Choroid plexus epithelial cell (primary cell): Measurements from ENCODE around the gene ALOX12.
A peak's percentile ranks its signal among the peaks of the same experiment; 100 is the strongest.

Experiments used
- DNase-seq: peaks from one replicate; pipeline ENCODE4 v3.0.0-alpha.2; 2010; ENCODE audit warnings: low read depth
- H3K4me3 ChIP-seq: 2 replicates; pipeline ENCODE4 v1.5.1; 2011; ENCODE audit warnings: low read depth, mild to moderate bottlenecking, control low read depth, low read length, moderate library complexity
- TF ChIP-seq, protein P1 (sequence below): conservative IDR thresholded peaks from 2 replicates; pipeline ENCODE4 v1.5.1; 2011; ENCODE audit warnings: low read depth, mild to moderate bottlenecking, control low read depth, inconsistent platforms, low read length, moderate library complexity

ALOX12 gene

DNA sequence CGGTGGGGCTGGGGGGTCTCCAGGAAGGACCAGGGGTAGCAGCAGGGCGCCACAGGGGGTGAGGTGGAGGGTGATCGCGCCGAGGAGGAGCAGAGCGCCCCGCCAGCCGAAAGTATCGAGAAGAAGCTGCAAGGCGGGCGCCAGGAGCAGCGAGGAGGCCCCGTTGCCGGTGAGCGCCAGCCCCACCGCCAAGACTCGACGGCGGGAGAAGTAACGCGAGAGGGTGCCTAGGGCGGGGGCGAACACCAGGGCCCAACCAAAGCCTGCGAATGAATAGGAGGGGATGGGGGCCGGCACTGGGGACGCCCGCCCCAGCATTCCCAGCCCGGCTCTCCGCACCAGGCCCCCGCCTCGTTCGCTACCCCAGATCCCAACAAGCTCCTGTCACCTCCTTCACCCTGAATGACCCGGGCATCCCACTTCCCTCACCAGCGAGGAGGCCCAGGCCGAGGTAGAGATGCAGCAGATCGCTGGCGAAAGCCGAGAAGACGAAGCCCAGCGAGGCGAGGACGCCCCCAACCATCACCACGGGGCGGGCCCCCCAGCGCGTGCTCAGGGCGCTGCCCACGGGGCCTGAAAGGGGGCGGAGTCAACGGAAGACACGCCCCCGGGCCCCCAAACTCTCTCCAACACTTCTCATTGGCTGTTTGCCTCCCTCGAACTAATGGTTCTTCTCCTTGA lies 46.8 kb downstream of the ALOX12 start:
- peak overlapping the region; percentile 53 for H3K4me3 ChIP-seq
- peak; percentile 40 for DNase-seq
- TF ChIP-seq, protein P1, sequence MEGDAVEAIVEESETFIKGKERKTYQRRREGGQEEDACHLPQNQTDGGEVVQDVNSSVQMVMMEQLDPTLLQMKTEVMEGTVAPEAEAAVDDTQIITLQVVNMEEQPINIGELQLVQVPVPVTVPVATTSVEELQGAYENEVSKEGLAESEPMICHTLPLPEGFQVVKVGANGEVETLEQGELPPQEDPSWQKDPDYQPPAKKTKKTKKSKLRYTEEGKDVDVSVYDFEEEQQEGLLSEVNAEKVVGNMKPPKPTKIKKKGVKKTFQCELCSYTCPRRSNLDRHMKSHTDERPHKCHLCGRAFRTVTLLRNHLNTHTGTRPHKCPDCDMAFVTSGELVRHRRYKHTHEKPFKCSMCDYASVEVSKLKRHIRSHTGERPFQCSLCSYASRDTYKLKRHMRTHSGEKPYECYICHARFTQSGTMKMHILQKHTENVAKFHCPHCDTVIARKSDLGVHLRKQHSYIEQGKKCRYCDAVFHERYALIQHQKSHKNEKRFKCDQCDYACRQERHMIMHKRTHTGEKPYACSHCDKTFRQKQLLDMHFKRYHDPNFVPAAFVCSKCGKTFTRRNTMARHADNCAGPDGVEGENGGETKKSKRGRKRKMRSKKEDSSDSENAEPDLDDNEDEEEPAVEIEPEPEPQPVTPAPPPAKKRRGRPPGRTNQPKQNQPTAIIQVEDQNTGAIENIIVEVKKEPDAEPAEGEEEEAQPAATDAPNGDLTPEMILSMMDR, result no peak

DNA sequence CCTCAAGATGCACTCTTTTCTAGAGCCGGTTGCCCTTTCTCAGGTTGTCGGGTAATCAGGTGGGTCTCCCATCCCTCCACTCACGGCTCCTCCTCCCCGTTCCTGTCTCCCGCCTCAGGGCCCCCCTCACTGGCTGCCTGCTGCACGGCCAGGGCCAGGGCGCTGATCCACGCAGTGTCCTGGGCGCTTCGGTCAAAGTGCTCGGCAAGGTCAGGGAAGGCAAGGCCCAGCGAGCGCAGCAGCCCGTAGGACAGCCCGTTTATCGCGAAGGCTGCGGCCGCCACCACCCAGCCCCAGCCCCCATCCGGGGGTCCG lies 47.3 kb downstream of the ALOX12 start:
- no peak for DNase-seq

DNA sequence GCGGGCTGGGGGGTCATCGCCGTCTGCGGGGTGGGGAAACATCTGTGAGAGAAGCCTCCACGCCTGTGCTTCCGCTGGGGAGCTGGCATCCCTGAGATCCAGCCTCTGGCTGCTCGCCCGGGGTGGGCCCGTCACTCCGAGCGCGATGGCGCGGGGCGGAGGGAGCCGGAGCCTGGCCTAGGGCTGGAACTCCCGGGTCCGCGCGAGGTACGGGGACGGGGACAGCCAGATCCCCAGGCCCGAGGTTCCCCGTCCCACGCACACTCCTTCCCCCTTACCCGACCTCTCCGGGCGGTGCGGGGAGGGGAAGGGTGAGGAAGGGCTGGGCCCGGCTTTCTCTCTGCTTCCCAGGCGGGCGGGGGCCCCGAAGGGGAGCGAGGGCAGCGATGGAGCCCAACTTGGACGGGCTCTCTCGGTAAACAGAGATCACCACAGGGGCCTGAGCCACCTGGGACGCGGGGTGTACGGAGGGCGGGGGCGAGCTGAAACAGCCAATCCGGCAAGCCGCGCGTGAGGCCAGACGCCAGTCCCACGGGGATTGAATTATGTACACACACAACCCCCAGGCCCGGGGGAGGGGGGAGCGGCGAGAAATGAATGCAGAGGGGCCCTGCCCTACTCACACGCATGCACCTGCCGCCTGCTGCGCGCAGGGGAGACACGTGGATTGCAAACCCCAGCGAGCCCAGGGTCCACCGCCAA lies 47.8 kb downstream of the ALOX12 start, which contains the start of gene SLC16A11:
SLC16A11 (minus strand) TSS at position 596 of the 702 bp plus-strand sequence; CDS start at position 17, 579 bp downstream.
- DNase-seq, result peak; percentile 84
- TF ChIP-seq, protein P1, result no peak
- peak within 1 kb of the TSS; percentile 53 for H3K4me3 ChIP-seq

More for the DNA sequence above, 47.3 kb downstream of the ALOX12 start:
- peak overlapping the region; percentile 53 for H3K4me3 ChIP-seq
- TF ChIP-seq, protein P1, result no peak

DNA sequence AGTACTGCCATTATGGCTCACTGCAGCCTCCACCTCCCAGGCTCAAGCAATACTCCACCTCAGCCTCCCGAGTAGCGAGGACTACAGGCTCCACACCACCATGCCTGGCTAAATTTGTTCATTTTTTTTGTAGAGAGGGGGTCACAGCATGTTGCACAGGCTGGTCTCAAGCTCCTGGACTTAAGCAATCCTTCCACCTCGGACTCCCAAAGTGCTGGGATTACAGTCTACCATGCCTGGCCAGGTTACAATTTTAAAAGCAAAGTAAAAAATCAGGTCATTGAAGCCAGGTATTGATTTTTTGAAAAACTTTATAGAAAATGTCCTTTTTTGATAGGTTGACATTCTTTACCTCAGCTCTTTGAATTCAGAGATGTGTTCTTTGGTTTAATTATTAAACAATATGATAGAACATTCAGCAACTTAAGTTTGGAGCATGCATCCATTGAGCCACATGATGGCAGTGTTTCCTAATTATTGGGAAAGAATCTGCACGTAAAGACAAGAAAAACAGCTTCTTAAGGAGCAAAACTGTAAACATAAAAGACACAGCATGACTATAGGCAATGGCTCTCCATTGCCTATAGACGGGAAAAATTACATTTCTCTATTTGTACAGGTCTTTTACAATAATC lies 49.8 kb downstream of the ALOX12 start:
- peak; percentile 92 for DNase-seq
- H3K4me3 ChIP-seq, result no peak overlapping the region
- TF ChIP-seq, protein P1, result peak; percentile 70

DNA sequence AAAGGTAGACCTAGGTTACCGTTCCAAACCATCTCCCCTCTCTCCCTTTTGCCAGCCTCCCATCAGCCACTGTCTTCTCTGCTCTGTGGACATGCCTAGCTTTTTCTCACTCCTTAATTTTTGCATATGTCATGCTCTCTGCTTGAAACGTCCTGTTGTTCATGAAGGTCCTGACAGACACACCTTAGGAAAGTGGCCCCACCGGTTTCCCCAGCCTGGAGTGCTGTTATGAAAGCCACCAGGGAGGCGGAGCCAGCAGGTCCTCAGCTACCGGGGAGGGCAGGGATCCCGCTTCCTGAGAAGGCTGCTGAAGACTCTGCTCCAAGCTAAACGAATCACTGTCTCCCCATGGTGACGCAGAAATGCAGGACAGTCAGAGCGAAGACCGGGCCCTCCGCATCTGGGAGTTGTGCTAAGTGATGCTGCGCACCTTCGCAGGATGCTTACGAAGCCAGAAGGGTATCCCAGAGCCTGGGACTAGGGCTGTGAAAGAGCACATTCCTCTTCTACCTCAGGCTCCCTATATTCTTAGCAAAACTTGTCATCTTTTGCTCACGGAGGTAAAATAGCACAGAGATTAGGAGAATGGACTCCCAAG lies 50.4 kb downstream of the ALOX12 start:
- TF ChIP-seq, protein P1, result no peak
- H3K4me3 ChIP-seq, result peak overlapping the region; percentile 36
- peak; percentile 36 for DNase-seq

DNA sequence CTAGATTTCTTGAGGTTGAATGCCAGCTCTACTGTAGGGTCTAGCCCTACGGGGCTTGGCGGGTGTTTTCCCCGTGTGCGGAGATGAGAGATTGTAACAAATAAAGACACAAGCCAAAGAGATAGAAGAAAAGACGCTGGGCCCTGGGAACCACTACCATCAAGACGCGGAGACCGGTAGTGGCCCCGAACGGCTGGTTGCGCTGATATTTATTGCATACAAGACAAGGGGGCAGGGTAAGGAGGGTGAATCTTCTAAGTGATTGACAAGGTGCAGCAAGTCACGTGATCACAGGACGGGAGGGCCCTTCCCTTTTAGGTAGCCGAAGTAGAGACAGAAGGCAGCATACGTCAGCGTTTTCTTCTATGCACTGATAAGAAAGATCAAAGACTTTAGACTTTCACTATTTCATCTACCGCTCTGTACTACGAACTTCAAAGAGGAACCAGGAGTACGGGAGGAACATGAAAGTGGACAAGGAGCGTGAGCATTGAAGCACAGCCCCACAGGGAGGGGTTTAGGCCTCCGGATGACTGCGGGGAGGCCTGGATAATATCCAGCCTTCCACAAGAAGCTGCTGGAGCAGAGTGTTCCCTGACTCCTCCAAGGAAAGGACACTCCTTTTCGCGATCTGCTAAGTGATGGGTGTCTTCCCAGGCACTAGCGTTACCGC lies 51.0 kb downstream of the ALOX12 start:
- H3K4me3 ChIP-seq, result peak overlapping the region; percentile 36
- DNase-seq, result peak; percentile 45

DNA sequence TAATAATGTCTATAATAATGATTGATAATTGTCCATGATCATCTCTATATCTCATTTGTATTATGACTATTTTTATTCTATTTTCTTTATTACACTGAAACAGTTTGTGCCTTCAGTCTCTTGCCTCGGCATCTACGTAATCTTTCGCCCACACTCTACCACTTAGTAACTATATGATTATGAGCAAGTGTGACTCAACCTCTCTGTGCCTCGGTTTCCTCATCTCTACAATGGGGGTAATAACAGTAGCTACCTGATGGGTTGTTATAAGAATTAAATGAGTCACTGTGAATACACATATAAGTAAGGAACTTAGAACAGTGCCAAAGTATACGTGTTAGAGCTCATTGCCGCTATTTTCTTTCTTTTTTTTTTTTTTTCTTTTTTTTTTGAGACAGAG lies 51.7 kb downstream of the ALOX12 start:
- TF ChIP-seq, protein P1, result no peak
- no peak overlapping the region for H3K4me3 ChIP-seq

More for the DNA sequence above, 51.7 kb downstream of the ALOX12 start:
- no peak for DNase-seq
